Effector CD8-positive, alpha-beta T cell (primary cell): ENCODE measurements around the gene KCNT1.

Source experiments
- DNase-seq: peaks from one replicate; lab custom pipeline; 2025; lab: John Stamatoyannopoulos, UW

The KCNT1 gene

DNA sequence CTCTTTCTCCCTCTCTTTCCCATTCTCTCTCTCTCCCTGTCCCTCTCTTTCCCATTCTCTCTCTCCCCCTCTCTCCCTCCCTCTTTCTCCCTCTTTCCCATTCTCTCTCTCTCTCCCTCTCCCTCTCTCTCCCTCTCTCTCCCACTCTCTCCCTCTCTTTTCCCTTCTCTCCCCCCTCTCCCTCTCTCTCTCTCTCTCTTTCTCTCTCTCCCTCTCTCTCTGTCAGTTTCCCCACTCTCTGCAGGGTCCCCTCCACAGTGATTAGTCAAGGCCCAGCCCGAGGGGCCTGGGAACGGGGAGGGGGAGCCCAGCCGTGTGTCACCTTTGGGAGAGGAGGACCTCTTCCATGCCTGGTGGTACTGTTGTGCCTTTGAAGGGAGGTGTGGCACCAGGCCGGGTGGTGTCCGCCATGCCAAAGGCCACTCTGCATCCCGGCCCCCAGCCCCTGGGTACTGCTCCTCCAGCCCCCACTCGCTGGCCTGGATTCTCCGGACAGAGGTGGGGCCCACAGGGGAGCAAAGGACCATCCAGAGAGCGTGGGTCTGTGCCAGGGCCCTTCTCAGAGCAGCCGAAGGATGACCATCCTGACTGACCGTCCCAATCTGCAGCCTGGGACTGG is 25.4 kb downstream of the KCNT1 start:
- no peak for DNase-seq

DNA sequence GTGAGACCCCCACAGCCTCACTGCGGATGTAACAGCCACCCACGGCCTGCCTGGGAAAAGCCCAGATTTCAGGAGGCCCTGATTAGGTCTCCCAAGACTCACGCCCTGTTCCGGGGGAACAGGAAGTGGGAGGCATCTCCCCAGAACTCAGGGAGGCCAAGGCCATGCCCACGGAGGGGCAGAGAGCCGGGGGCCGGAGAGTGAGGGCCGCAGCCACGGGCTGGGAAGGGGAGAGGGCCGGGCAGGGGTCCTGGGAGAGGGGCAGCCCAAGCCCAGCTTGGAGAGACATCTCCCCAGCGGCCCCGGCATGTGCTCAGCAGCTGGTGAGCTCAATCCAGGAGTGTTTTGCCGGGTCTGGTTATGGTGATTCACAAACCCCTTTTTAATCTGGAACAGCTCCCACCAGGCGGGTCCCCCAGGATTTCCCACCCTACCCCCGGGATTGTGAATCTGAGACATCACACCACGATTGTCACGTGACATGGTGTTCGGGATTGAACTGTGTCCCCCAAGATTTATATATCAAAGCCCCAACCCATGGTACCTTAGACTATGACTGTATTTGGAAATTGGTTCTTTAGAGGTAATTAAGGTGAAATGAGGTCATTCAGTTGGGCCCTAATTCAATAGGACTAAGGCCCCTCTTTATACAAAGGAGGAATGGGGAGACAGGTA is 26.6 kb downstream of the KCNT1 start:
- DNase-seq, result no peak

DNA sequence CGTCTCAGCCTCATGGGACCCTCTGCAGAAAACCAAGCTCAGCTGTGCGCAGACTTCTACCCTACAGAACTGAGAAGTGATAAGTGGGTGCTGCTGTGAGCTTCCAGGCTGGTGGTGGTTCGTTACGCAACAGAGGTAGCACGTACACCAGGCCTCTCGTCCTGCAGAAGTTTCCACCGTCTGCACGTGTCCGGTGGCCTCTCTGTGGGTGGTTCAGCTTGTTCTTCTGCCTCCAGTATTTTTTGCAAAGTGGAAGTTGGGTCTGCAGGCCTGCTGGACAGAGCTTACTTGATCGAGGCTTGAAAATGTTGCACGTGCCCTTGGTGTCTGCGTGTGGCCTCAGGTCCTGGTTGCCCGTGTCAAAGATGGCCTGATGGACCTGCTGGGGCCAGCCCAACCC is 27.5 kb downstream of the KCNT1 start:
- no peak for DNase-seq

GRCh38 chr9:135731454-135731853 is 29.5 kb downstream of the KCNT1 start:
- no peak for DNase-seq

- no peak for DNase-seq
Measured at GRCh38 chr9:135732569-135733257, 30.7 kb downstream of the KCNT1 start.

DNA sequence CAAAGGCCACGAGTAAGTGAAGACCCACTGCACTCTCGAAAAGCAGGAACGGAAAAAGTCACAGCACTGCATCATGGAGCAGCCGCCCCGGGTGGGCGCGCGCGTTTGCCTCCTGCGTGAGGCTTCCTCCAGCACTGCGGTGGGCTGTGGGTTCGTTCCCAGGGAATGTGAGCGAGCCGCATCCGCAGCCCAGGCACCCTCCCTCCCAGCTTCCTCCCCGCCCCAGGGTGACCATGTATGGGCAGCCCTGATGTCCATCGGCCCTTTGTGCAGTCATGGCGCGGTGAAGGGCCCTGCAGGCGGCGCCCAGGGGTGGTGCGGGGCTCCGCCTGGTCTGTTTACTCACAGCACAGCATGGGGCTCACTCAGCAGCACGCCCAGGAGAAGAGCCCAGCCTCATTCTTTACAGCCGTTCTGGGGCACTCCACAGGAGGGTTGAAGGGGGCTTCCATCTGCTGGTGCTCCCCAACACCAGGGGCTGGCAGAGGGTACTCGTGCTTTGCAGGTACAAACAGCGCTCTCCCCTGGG is 32.7 kb downstream of the KCNT1 start:
- no peak for DNase-seq

- DNase-seq, result no peak
Measured at GRCh38 chr9:135736272-135736978, 34.4 kb downstream of the KCNT1 start.

DNA sequence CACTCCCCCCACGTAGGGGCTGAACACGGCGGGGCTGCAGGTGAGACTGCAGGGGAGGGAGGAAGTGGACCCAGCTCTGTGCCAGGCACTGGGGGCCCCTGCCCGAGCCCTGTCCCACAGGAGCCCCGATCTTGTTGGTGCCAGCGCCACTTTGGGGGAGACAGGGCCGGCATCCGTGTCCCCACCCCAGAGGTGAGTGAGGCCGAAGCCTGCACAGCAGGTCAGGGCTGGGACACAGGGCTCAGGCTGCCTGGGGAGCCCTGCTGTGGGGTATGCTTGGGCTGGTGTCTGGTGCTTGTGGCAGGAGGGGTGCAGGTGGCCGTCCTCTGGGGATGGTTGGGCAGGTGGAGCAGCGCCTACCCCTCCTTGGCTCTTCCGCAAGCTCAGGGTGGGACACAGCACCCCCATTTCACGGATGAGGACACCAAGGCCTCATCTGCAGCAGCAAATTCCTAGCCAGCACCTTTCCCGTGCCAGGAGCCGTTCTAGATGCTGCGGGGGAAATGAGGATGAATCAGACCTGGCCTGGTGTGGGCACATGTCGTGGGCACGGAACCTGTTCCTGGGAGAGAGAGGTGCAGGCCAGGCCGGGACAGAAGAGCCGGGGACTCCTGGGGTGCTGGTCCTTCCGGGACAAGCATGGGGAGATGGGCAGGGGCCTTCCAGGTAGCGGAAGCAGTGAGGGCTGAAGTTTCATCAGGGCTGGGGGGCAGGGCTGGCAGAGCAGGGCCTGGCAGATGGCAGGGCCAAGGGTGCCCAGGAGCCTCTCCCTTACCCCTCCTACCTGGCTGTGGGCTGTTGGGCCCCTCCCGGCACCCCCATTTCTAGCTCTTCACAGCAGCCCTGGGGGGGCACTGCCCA is 35.2 kb downstream of the KCNT1 start:
- DNase-seq, result no peak

- no peak for DNase-seq
Measured at GRCh38 chr9:135737840-135738521, 36.0 kb downstream of the KCNT1 start.

DNA sequence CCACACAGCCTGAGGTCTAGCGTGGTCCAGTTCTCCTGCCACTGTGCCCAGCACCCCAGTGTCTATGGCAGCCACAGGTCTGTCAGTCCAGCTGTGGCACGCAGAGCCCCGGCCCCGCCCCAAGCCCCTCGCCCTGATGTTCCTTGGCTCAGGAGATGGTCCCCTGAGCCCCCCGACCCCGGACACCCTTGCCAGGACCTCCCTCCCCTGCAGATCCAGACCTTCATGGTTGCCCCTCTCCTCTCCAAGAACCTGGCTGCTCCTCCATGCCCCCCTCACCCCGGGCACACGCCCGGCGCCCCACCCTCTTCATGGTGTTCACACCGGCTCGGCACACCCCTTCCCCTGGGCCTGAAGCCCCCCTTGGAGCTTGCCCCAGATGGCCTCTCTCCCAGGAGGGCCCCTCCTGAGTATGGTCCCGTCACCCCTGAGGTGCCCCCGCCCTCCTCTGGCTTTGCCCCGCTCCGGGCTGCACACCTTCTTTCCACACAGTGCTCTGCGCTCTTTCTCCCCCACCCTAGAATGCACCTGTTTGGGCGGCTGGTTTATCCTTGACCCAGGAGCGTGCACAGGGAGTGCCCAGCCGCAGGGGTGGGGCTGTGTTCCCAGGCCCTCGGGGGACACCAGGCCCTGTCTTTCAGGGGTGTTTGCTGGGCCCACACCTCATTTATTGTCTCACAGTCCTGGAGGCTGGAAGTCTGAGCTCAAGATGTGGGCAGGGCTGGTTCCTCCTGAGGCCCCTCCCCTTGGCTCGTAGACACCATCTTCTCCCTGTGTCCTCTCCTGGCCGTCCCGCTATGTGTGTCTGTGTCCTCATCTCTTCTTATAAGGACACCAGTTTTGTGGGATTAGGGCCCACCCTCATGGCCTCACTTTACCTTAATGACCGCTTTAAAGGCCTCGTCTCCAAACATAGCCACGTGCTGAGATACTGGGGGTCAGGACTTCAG is 37.6 kb downstream of the KCNT1 start:
- DNase-seq, result no peak

DNA sequence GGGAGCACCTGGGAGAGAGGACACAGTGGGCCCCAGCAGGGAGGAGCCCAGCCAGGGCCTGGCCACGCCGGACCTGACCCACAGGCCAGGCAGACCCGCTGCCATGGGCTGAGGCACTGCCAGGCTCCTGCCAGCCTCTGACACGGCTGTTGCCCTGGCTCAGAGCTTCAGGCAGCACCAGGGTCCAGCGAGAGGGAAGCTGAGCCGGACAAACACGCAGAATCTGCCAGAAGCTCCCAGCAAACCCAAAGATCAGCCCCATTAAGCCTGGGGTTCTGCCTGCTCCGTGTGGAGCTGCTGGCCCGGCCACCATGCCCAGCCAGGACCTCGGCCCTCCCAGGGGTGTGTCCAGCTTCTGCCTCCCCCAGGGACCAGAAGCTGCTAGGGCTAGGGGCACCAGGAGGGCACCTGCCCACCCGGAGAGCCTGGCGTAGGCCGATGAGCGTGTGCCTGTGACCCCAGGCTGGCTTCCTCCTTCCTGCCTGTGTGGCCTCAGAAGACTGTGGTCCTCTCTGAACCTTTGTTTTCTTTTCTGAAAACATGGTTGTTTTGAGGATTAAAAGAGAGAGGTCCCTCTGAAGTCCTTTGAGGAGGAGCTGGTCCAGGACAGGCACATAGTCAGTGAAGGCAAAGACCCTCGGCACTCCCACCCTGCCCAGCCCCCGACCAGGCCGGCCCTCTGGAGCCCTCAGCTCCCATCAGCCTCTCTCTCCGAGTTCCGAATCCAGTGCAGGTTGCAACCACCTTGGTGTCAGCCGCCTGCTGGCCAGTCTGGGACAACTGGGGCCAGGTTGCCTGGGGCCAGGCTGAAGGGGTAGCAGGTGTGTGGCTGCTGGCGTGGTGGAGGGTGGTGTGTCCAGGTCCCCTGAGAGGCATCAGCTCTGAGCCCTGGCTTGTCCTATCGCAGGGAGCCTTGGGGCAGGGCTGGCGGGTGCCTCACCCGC is 39.6 kb downstream of the KCNT1 start:
- DNase-seq, result no peak

GRCh38 chr9:135743021-135743420 is 41.0 kb downstream of the KCNT1 start:
- DNase-seq, result no peak

DNA sequence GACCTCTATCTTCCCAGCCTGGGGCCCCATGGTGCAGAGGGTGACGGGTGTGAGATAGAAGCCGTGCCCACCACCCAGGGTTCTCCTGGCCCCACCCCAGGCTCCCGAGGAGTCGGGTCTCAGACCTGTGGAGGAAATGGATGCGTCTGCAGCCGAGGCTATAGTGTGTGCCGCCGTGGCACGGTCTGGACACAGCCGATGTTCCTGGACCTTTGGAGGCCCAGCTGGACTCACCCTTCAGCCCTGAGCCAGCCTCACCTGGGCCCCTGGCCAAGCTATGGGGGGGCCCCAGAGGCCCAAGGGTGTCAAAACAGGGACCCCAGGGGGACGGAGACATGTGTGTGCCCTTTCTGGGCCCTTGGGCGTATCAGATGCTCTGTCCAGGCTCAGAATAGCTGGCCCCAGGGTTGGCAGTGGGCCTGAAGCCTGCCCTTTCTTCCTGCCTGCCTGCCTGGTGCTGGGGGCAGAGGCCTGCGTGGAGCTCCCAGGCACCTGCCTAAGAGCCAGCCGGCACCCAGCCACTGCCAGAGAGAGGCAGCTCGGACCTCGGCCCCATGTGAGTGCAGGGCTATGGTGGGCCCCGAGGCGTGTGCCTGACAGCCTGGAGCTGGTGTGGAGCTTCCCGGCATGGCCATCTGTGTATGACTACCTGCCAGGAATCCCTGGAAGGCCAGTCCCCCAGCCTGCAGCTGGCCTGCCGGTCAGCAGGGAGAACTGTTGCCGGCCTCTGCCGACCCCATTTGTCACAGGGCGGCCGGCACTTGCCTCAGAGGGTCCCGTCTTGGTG is 41.8 kb downstream of the KCNT1 start:
- no peak for DNase-seq

GRCh38 chr9:135744333-135745070 is 42.5 kb downstream of the KCNT1 start:
- no peak for DNase-seq

DNA sequence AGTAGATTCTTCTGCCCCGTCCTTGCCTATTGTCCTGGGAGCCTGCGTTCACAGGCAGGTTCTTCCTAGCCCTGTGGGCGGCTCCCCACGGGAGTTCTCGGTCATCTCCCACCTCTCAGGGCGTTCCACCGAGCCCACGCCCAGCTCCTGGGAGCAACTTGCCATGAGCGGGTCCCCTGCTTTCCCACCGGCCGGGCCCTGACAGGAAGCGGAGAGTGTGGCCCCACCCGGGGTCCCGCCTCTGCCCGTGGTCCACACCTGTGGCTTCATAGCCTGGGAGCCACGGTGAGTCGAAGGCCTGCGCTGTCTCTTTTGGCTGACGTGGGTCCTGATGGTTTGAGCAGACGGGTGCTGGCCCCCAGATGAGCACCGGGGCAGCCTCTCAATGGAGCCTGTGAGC is 43.2 kb downstream of the KCNT1 start:
- DNase-seq, result no peak

- DNase-seq, result no peak
Measured at GRCh38 chr9:135745686-135746324, 43.8 kb downstream of the KCNT1 start.

- no peak for DNase-seq
Measured at GRCh38 chr9:135746565-135746964, 44.6 kb downstream of the KCNT1 start.
